HEK293 (cell line): ENCODE measurements around the gene FNDC11.

Experiments
- CTCF ChIA-PET: fragments of 350-600 bp; formaldehyde crosslinking; extraction: SDS; loops from one replicate; lab custom pipeline; 2021; ENCODE audit warnings: antibody characterized with exemption; lab: Yijun Ruan, JAX
- POLR2A ChIA-PET: fragments of 300-600 bp; formaldehyde crosslinking; extraction: SDS; loops from one replicate; lab custom pipeline; 2020; ENCODE audit warnings: antibody characterized with exemption, inconsistent platforms; lab: Yijun Ruan, JAX
- H3K27ac ChIP-seq: fragments of 200-500 bp; sonication (Bioruptor generic); 2 replicates; pipeline ENCODE4 v1.5.1; 2014; ENCODE audit warnings: low read depth, low read length, control low read depth, inconsistent platforms; ENCODE audit errors: extremely low read depth
- H3K36me3 ChIP-seq, 2 experiments: fragments of 200-500 bp in 1 of 2; sonication (Bioruptor generic) in 1 of 2; 1 replicate in 1 of 2; 2 replicates in 1 of 2; pipeline ENCODE4 v1.5.1; 2014 to 2017; ENCODE audit warnings: inconsistent platforms in 2 of 2, low read length in 2 of 2; ENCODE audit not compliant: control insufficient read depth in 2 of 2, insufficient read depth in 1 of 2
- H3K4me1 ChIP-seq: fragments of 200-500 bp; sonication (Bioruptor generic); 2 replicates; pipeline ENCODE4 v1.5.1; 2014; ENCODE audit warnings: mild to moderate bottlenecking, low read length, inconsistent platforms; ENCODE audit not compliant: control insufficient read depth, insufficient read depth
- H3K4me3 ChIP-seq: 2 replicates; pipeline ENCODE4 v1.5.1; 2011; ENCODE audit warnings: low read depth, mild to moderate bottlenecking, control low read depth, low read length, moderate library complexity
- H3K9me3 ChIP-seq: fragments of 200-500 bp; sonication (Bioruptor generic); 2 replicates; pipeline ENCODE4 v1.5.1; 2014; ENCODE audit warnings: low read depth, low read length, inconsistent platforms; ENCODE audit not compliant: control insufficient read depth, insufficient read depth
- ZBTB17 ChIP-seq: fragments of 450-650 bp; formaldehyde crosslinking; IDR thresholded peaks from 2 replicates; pipeline ENCODE4 v1.5.1; 2016; ENCODE audit warnings: missing biosample characterization, missing genetic modification characterization
- ZNF121 ChIP-seq: fragments of 450-650 bp; formaldehyde crosslinking; IDR thresholded peaks from 2 replicates; pipeline ENCODE4 v1.5.1; 2016; ENCODE audit warnings: missing biosample characterization, missing genetic modification characterization
- ZNF138 ChIP-seq: fragments of 450-650 bp; formaldehyde crosslinking; IDR thresholded peaks from 2 replicates; pipeline ENCODE4 v1.5.1; 2016; ENCODE audit warnings: missing biosample characterization, missing genetic modification characterization, borderline replicate concordance
- ZNF140 ChIP-seq: fragments of 450-650 bp; formaldehyde crosslinking; IDR thresholded peaks from 2 replicates; pipeline ENCODE4 v1.5.1; 2016; ENCODE audit warnings: missing biosample characterization, missing genetic modification characterization
- ZNF169 ChIP-seq: fragments of 450-650 bp; formaldehyde crosslinking; IDR thresholded peaks from 2 replicates; pipeline ENCODE4 v1.5.1; 2016; ENCODE audit warnings: missing biosample characterization, missing genetic modification characterization
- ZNF24 ChIP-seq: fragments of 450-650 bp; formaldehyde crosslinking; IDR thresholded peaks from 2 replicates; pipeline ENCODE4 v1.5.1; 2016; ENCODE audit warnings: missing biosample characterization, missing genetic modification characterization
- ZNF266 ChIP-seq: fragments of 450-650 bp; formaldehyde crosslinking; IDR thresholded peaks from 2 replicates; pipeline ENCODE4 v1.5.1; 2016; ENCODE audit warnings: missing biosample characterization, missing genetic modification characterization, low read depth
- ZNF341 ChIP-seq: fragments of 450-650 bp; formaldehyde crosslinking; IDR thresholded peaks from 2 replicates; pipeline ENCODE4; 2016; ENCODE audit warnings: low read depth, missing biosample characterization, missing genetic modification characterization
- ZNF426 ChIP-seq: fragments of 450-650 bp; formaldehyde crosslinking; IDR thresholded peaks from 2 replicates; pipeline ENCODE4 v1.5.1; 2017; ENCODE audit warnings: missing biosample characterization, missing genetic modification characterization, mild to moderate bottlenecking, inconsistent platforms, moderate library complexity
- ZNF473 ChIP-seq: fragments of 450-650 bp; formaldehyde crosslinking; IDR thresholded peaks from 2 replicates; pipeline ENCODE4 v1.5.1; 2017; ENCODE audit warnings: missing biosample characterization, missing genetic modification characterization
- ZNF596 ChIP-seq: fragments of 450-650 bp; IDR thresholded peaks from 2 replicates; pipeline ENCODE4 v1.5.0; 2018; ENCODE audit warnings: missing biosample characterization, mild to moderate bottlenecking, missing genetic modification characterization, moderate library complexity
- ZNF600 ChIP-seq: fragments of 450-650 bp; formaldehyde crosslinking; IDR thresholded peaks from 2 replicates; pipeline ENCODE4 v1.5.1; 2016; ENCODE audit warnings: missing biosample characterization, missing genetic modification characterization
- ZNF658 ChIP-seq: fragments of 450-650 bp; formaldehyde crosslinking; IDR thresholded peaks from 2 replicates; pipeline ENCODE4; 2016; ENCODE audit warnings: missing biosample characterization, missing genetic modification characterization
- TF ChIP-seq, protein P1 (sequence below): fragments of 450-650 bp; formaldehyde crosslinking; IDR thresholded peaks from 2 replicates; pipeline ENCODE4 v1.5.1; 2016; ENCODE audit warnings: missing biosample characterization, missing genetic modification characterization, borderline replicate concordance
- TF ChIP-seq, protein P2 (sequence below): fragments of 450-650 bp; formaldehyde crosslinking; IDR thresholded peaks from 2 replicates; pipeline ENCODE4 v1.5.1; 2017; ENCODE audit warnings: missing biosample characterization, missing genetic modification characterization

The FNDC11 gene

DNA sequence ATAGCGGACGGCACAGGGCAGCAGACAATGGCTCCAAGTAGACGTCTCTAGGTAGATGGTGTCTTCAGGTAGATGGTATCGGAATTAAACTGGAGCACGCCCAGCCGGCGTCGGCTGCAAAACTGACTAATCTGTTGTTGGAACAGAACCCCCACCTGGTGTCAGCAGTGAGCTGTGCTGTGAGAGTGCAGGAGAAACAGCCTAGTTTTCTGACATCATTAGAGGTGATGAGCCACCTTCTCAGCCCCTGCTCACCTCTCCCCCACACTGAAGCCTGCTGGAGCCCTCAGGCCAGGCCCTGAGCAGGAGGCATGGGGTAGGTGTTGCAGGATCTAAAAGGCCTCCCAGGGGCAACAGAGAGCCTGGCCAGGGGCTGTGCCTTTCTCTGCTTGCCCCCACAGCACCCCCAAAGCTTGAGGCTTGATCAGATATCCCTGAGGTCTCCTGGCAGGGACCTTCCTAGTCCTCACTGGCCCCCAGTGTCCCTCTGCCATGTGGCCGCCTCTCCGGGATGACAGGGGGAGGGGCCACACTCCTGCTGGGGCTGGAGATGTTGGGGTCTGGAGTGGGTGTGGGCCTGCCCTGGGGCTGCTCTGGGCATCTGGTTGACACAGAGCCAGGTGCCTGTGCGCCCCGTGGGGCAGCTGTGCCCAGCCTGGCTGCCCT, 27.0 kb downstream of the FNDC11 start (continued):
- TF ChIP-seq ZNF266 (no peak), ZNF138 (tag by site-specific recombination) (no peak), ZNF169 (tag by site-specific recombination) (no peak), ZNF473 (tag by site-specific recombination) (no peak)

DNA sequence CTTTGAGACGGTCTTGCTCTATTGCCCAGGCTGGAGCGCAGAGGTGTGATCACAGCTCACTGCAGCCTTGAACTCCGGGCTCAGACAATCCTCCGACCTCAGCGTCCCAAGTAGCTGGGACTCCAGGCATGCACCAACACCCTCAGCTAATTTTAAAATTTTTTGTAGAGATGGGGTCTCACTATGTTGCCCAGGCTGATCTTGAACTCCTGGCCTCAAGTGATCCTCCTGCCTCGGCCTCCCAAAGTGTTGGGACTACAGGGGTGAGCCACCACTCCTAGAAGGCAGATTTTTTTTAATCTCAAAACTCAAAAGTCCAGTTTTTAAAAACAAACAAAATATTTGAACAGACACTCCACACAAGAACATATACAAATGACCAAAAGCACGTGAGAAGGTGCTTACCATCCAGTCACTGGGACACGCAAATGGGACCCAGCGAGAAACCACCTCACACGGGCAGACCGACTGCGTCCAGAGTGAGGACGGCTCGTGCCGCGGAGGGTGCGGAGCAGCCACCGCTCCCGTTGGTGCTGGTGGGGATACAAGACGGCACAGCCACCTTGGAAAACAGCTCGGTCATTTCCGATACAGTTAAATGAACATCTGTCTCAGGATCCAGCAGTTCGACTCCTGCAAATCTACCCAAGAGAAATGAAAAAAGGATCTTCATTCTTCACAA, 28.6 kb downstream of the FNDC11 start:
- no peak overlapping the region for H3K27ac ChIP-seq
- ChIA-PET CTCF (interaction anchor here (1.0 to 1.5 kb wide), 3 partner anchors 17 to 59 kb away, joined by 3 to 4 read pairs (median 4); no protein-coding TSS in a partner anchor), POLR2A (interaction anchor here (1.0 kb wide), 1 partner anchor 9 kb away, joined by 3 read pairs; the partner anchor contains the start of gene HELZ2)
- 0 out of 2 replicates have a peak, but pooled peaks have one; percentile 15 for TF ChIP-seq ZNF600 (tag by site-specific recombination)
- peak; percentile 97 for TF ChIP-seq ZNF121
- no peak for TF ChIP-seq ZBTB17 (tag by site-specific recombination)
- no peak for TF ChIP-seq ZNF596
- TF ChIP-seq ZNF341 (tag by site-specific recombination), result peak; percentile 26; the same call in 1 of the 2 replicates
- no peak overlapping the region for H3K4me3 ChIP-seq
- no peaks in the 10 kb centered on the region for H3K4me1 ChIP-seq
- H3K36me3 ChIP-seq, result no peaks in the 10 kb centered on the region
- H3K9me3 ChIP-seq, result no peaks in the 10 kb centered on the region

DNA sequence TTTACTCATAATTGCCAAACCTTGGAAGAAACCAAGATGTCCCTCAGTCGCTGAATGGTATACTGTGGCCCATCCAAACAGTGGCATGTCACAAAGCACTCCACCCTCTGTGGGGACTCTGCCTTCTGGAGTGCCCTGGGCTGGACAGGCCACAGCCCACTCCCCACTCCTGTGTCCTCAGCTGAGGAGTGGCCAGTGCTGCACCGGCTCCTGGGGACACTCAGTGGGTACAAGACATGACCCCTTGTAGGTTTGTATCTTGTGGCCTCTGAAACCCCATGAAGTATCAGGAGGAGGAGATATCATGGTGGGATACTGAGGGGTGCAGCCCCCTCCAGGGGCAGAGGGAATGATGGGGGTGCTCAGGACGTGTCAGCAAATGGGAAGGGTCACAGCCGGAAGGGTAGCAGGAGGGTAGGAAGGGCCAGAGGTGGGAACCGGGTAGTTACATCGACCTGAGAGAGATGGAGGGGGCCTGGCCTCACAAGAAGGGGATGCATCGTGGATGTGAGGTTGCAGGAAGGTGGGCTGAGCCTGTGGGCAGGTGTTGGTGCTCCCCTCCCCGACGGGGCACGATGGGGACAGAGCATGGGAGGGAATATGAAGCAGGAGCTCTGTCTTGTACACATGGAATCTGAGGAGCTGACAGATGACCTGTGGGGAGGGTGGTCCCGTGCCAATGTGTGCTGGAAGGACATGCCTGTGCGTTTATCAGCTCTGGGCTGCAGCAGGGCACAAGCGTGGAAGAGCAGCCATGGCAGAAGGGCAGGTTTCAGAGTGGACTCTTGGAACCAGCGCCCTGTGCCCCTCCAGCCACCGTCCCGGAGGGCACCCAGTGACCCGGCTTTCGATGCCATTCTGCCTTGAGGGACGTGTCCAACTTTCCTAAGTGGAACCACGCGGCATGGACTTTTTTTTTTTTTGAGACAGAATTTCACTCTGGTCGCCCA, 31.9 kb downstream of the FNDC11 start:
- H3K4me3 ChIP-seq, result no peak overlapping the region
- POLR2A ChIA-PET, result no interaction called here
- no peaks in the 10 kb centered on the region for H3K4me1 ChIP-seq
- TF ChIP-seq ZNF426 (tag by site-specific recombination) (no peak), ZNF140 (no peak), ZNF24 (tag by site-specific recombination) (no peak)
- TF ChIP-seq, all 188 proteins: peak for 0
- Histone ChIP-seq H3K27ac (no peak overlapping the region), H3K36me3 (peaks cover 0 to 16% of the 10 kb centered on the region in 2 experiments; a peak in 1 of 3 replicates), H3K9me3 (no peaks in the 10 kb centered on the region)
- CTCF ChIA-PET, result no interaction called here

DNA sequence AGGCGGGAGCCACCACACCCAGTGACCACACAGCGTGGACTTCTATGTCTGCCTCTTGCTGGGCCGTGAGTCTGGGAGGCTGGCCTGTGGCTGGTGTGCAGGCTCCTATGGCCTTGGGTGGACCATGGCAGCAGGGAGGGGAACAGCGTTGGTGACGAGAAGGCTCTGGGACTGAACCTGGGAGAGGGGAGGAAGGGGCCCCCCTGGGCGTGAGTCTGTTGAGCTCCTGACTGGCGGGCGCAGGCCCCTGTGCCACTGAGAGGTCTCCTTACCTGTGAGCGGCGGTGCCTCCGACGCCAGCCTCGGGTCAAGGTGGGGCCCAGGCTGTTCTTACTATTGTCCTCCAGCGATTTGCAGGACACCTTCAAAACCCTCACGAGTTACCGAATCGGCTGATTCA, 32.8 kb downstream of the FNDC11 start:
- POLR2A ChIA-PET, result no interaction called here
- Histone ChIP-seq H3K36me3 (peaks cover 0 to 22% of the 10 kb centered on the region in 2 experiments; a peak in 2 of 3 replicates), H3K4me3 (no peak overlapping the region), H3K27ac (no peak overlapping the region), H3K9me3 (no peaks in the 10 kb centered on the region), H3K4me1 (no peaks in the 10 kb centered on the region)
- CTCF ChIA-PET, result interaction anchor here (0.6 kb wide), 1 partner anchor 58 kb away, joined by 3 read pairs; no protein-coding TSS in a partner anchor
- TF ChIP-seq, protein P1, sequence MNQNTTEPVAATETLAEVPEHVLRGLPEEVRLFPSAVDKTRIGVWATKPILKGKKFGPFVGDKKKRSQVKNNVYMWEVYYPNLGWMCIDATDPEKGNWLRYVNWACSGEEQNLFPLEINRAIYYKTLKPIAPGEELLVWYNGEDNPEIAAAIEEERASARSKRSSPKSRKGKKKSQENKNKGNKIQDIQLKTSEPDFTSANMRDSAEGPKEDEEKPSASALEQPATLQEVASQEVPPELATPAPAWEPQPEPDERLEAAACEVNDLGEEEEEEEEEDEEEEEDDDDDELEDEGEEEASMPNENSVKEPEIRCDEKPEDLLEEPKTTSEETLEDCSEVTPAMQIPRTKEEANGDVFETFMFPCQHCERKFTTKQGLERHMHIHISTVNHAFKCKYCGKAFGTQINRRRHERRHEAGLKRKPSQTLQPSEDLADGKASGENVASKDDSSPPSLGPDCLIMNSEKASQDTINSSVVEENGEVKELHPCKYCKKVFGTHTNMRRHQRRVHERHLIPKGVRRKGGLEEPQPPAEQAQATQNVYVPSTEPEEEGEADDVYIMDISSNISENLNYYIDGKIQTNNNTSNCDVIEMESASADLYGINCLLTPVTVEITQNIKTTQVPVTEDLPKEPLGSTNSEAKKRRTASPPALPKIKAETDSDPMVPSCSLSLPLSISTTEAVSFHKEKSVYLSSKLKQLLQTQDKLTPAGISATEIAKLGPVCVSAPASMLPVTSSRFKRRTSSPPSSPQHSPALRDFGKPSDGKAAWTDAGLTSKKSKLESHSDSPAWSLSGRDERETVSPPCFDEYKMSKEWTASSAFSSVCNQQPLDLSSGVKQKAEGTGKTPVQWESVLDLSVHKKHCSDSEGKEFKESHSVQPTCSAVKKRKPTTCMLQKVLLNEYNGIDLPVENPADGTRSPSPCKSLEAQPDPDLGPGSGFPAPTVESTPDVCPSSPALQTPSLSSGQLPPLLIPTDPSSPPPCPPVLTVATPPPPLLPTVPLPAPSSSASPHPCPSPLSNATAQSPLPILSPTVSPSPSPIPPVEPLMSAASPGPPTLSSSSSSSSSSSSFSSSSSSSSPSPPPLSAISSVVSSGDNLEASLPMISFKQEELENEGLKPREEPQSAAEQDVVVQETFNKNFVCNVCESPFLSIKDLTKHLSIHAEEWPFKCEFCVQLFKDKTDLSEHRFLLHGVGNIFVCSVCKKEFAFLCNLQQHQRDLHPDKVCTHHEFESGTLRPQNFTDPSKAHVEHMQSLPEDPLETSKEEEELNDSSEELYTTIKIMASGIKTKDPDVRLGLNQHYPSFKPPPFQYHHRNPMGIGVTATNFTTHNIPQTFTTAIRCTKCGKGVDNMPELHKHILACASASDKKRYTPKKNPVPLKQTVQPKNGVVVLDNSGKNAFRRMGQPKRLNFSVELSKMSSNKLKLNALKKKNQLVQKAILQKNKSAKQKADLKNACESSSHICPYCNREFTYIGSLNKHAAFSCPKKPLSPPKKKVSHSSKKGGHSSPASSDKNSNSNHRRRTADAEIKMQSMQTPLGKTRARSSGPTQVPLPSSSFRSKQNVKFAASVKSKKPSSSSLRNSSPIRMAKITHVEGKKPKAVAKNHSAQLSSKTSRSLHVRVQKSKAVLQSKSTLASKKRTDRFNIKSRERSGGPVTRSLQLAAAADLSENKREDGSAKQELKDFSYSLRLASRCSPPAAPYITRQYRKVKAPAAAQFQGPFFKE (tag by site-specific recombination), result no peak
- TF ChIP-seq, protein P2, sequence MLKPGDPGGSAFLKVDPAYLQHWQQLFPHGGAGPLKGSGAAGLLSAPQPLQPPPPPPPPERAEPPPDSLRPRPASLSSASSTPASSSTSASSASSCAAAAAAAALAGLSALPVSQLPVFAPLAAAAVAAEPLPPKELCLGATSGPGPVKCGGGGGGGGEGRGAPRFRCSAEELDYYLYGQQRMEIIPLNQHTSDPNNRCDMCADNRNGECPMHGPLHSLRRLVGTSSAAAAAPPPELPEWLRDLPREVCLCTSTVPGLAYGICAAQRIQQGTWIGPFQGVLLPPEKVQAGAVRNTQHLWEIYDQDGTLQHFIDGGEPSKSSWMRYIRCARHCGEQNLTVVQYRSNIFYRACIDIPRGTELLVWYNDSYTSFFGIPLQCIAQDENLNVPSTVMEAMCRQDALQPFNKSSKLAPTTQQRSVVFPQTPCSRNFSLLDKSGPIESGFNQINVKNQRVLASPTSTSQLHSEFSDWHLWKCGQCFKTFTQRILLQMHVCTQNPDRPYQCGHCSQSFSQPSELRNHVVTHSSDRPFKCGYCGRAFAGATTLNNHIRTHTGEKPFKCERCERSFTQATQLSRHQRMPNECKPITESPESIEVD (tag by site-specific recombination), result no peak
- TF ChIP-seq ZNF600 (tag by site-specific recombination) (no peak), ZNF658 (tag by site-specific recombination) (no peak)
